Liver (tissue), 9 donors: Measurements from ENCODE around the gene SETD3. TPM values are rescaled to one million over a fixed set of nuclear protein-coding genes. Genes with fewer than 3 reads are reported as not detected.

Experiments
- DNase-seq: peaks from one replicate; pipeline ENCODE4 v3.0.0-alpha.2; 2017; ENCODE audit warnings: low spot score
- H3K27ac ChIP-seq, 2 donors: one replicate each; pipeline ENCODE4 v1.7.0; 2013; ENCODE audit warnings: inconsistent platforms in 2 of 2, low read length in 2 of 2, control low read depth in 1 of 2, low read depth in 1 of 2, mild to moderate bottlenecking in 1 of 2
- H3K27me3 ChIP-seq, 4 donors: one replicate each; pipeline versions ENCODE4 v1.6.1 to v1.7.0; 2013; ENCODE audit warnings: low read length in 3 of 4, inconsistent platforms in 1 of 4, mild to moderate bottlenecking in 1 of 4, moderate library complexity in 1 of 4; ENCODE audit not compliant: control insufficient read depth in 4 of 4, insufficient read depth in 4 of 4
- H3K36me3 ChIP-seq, 4 donors: one replicate each; pipeline versions ENCODE4 v1.6.1 to v1.7.0; 2013; ENCODE audit warnings: low read length in 3 of 4, mild to moderate bottlenecking in 3 of 4, low read depth in 1 of 4, moderate library complexity in 1 of 4; ENCODE audit not compliant: control insufficient read depth in 4 of 4, insufficient read depth in 3 of 4
- H3K4me1 ChIP-seq, 4 donors: one replicate each; pipeline versions ENCODE4 v1.6.1 to v1.7.0; 2013; ENCODE audit warnings: low read length in 3 of 4, mild to moderate bottlenecking in 3 of 4, moderate library complexity in 1 of 4; ENCODE audit not compliant: control insufficient read depth in 4 of 4, insufficient read depth in 4 of 4
- H3K4me3 ChIP-seq, 3 donors: one replicate each; pipeline versions ENCODE4 v1.6.1 to v1.7.0; 2013; ENCODE audit warnings: low read length in 3 of 3, control low read depth in 1 of 3, low read depth in 1 of 3, mild to moderate bottlenecking in 1 of 3
- H3K9ac ChIP-seq, 2 donors: one replicate each; pipeline ENCODE4 v1.7.0; 2013; ENCODE audit warnings: low read length in 2 of 2, mild to moderate bottlenecking in 2 of 2, moderate library complexity in 2 of 2, control low read depth in 1 of 2, low read depth in 1 of 2
- H3K9me3 ChIP-seq, 4 donors: one replicate each; pipeline versions ENCODE4 v1.6.1 to v1.7.0; 2013; ENCODE audit warnings: low read length in 3 of 4; ENCODE audit not compliant: control insufficient read depth in 4 of 4
- ATF3 ChIP-seq: IDR thresholded peaks from 2 replicates; pipeline ENCODE4 v1.6.1; 2016; ENCODE audit warnings: antibody characterized with exemption
- CTCF ChIP-seq: fragments of 150-350 bp; IDR thresholded peaks from 2 replicates; pipeline ENCODE4 v1.5.1; 2017; ENCODE audit warnings: improper control_type of control experiment, low read depth, low read length; ENCODE audit not compliant: missing input control
- EGR1 ChIP-seq, 2 donors: IDR thresholded peaks; 2 replicates each; pipeline ENCODE4 v1.6.1; 2016 to 2018; ENCODE audit warnings: antibody characterized with exemption in 2 of 2, low read depth in 2 of 2
- FOXA1 ChIP-seq: IDR thresholded peaks from 2 replicates; pipeline ENCODE4 v1.6.1; 2016; ENCODE audit warnings: antibody characterized with exemption
- FOXA2 ChIP-seq: IDR thresholded peaks from 2 replicates; pipeline ENCODE4 v1.6.1; 2016; ENCODE audit warnings: antibody characterized with exemption
- GABPA ChIP-seq, 2 donors: IDR thresholded peaks in 1 of 2; conservative IDR thresholded peaks in 1 of 2; 2 replicates each; pipeline ENCODE4 v1.6.1; 2016; ENCODE audit warnings: antibody characterized with exemption in 2 of 2, mild to moderate bottlenecking in 1 of 2, moderate library complexity in 1 of 2
- HNF4A ChIP-seq, 2 donors: conservative IDR thresholded peaks; 2 replicates each; pipeline ENCODE4 v1.6.1; 2016; ENCODE audit warnings: antibody characterized with exemption in 2 of 2, mild to moderate bottlenecking in 2 of 2
- JUND ChIP-seq, 2 donors: IDR thresholded peaks; 2 replicates each; pipeline ENCODE4 v1.6.1; 2016; ENCODE audit warnings: antibody characterized with exemption in 2 of 2
- RAD21 ChIP-seq, 2 donors: IDR thresholded peaks; 2 replicates each; pipeline ENCODE4 v1.6.1; 2016; ENCODE audit warnings: antibody characterized with exemption in 2 of 2, mild to moderate bottlenecking in 2 of 2
- RXRA ChIP-seq, 2 donors: IDR thresholded peaks; 2 replicates each; pipeline ENCODE4 v1.6.1; 2017 to 2018; ENCODE audit warnings: antibody characterized with exemption in 2 of 2, mild to moderate bottlenecking in 1 of 2
- SP1 ChIP-seq: IDR thresholded peaks from 2 replicates; pipeline ENCODE4 v1.6.1; 2018; ENCODE audit warnings: antibody characterized with exemption, mild to moderate bottlenecking
- YY1 ChIP-seq: IDR thresholded peaks from 2 replicates; pipeline ENCODE4 v1.6.1; 2016; ENCODE audit warnings: antibody characterized with exemption, mild to moderate bottlenecking
- ZBTB33 ChIP-seq: IDR thresholded peaks from 2 replicates; pipeline ENCODE4 v1.6.1; 2016; ENCODE audit warnings: antibody characterized with exemption
- WGBS: extraction: QIAGEN DNeasy Blood & Tissue Kit; methylation state at CpG from one replicate; pipeline ENCODE4 v1.1.7; 2013; 5-methylcytosine and 5-hydroxymethylcytosine counted together
- polyA plus RNA-seq, 2 donors: library from polyadenylated mRNA; stranded (reverse) in 1 of 2; unstranded in 1 of 2; fragments of 200-250 nt in 1 of 2; fragments of >200 nt in 1 of 2; fragmentation: Nextera tagmentation in 1 of 2; extraction: Ambion mirVana in 1 of 2; gene quantifications; one replicate each; pipeline versions ENCODE4 v1.2.1 to v1.2.3, GENCODE V29; 2013 to 2015
- total RNA-seq, 2 donors: library from RNA; depleted of rRNA; stranded (reverse); fragments of >200 nt; gene quantifications; one replicate each; pipeline ENCODE4 v1.2.3, GENCODE V29; 2014
- TF ChIP-seq, protein P1 (sequence below): IDR thresholded peaks from 2 replicates; pipeline ENCODE4 v1.6.1; 2016; ENCODE audit warnings: antibody characterized with exemption, mild to moderate bottlenecking
- TF ChIP-seq, protein P2 (sequence below): IDR thresholded peaks from 2 replicates; pipeline ENCODE4 v1.6.1; 2016; ENCODE audit warnings: antibody characterized with exemption
- donor health status: healthy.
- donor health status: healthy.
- donor health status: healthy.
- donor health status: healthy.
- donor health status: healthy.

Gene SETD3
- total and polyA plus RNA-seq, 4 donors: 18.7 to 39.7 (median 19.4) TPM

GRCh38 chr14:99422228-99423010 lies 58.2 kb downstream of the SETD3 start:
- no peaks in the 10 kb centered on the region for H3K27me3 ChIP-seq
- H3K4me1 ChIP-seq: peaks cover 2 to 13% (median 7%) of the 10 kb centered on the region in 4 donors
- peaks cover 0 to 5% (median 3%) of the 10 kb centered on the region in 4 donors for H3K36me3 ChIP-seq
- TF ChIP-seq ZBTB33: no peak
- TF ChIP-seq ATF3: no peak
- peak in 1 of 2 donors; percentile 17 for TF ChIP-seq RXRA (IDR thresholded peaks at IDR 0.05)
- TF ChIP-seq YY1: no peak
- no peak for DNase-seq
- WGBS: 71% methylated on average over 7 of the region's 7 CpGs
- no peak overlapping the region for H3K4me3 ChIP-seq
- no peak overlapping the region for H3K9ac ChIP-seq
- H3K27ac ChIP-seq: no peak overlapping the region
- no peaks in the 10 kb centered on the region for H3K9me3 ChIP-seq

DNA sequence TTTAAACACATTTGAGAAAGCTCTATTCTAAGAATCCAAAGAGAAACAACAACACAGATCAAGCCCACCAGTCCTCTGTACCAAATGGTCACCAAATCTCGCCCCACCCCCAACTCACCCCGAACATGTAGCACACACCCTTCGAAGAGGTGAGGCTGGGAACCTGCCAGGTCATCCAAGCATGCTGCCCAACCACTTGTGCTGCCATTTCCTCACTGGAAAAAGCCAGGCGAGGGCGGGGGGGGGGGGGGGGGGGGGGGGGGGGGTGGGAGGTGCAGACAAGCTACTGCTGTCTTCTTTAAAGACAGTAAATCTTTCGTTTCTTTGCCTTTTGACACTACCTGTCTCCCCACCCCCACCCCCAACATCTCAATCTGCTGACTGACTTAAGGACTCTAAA lies 59.9 kb downstream of the SETD3 start:
- WGBS: 82% methylated on average over 6 of the region's 6 CpGs
- no peak for DNase-seq
- peaks cover 2 to 13% (median 7%) of the 10 kb centered on the region in 4 donors for H3K4me1 ChIP-seq

More for the DNA sequence above, 59.9 kb downstream of the SETD3 start:
- TF ChIP-seq RXRA (IDR thresholded peaks at IDR 0.05) (no peak), HNF4A (conservative IDR thresholded peaks at IDR 0.05) (no peak), EGR1 (IDR thresholded peaks at IDR 0.05; ENCODE audit: low read depth in 2 of 2) (no peak), GABPA (IDR thresholded peaks at IDR 0.05 in 1 of 2, conservative IDR thresholded peaks at IDR 0.05 in 1 of 2) (no peak), SP1 (no peak), FOXA2 (no peak), ATF3 (no peak), FOXA1 (no peak), YY1 (no peak), CTCF (no peak), JUND (IDR thresholded peaks at IDR 0.05) (no peak), ZBTB33 (no peak), RAD21 (IDR thresholded peaks at IDR 0.05) (no peak)
- TF ChIP-seq, protein P1, sequence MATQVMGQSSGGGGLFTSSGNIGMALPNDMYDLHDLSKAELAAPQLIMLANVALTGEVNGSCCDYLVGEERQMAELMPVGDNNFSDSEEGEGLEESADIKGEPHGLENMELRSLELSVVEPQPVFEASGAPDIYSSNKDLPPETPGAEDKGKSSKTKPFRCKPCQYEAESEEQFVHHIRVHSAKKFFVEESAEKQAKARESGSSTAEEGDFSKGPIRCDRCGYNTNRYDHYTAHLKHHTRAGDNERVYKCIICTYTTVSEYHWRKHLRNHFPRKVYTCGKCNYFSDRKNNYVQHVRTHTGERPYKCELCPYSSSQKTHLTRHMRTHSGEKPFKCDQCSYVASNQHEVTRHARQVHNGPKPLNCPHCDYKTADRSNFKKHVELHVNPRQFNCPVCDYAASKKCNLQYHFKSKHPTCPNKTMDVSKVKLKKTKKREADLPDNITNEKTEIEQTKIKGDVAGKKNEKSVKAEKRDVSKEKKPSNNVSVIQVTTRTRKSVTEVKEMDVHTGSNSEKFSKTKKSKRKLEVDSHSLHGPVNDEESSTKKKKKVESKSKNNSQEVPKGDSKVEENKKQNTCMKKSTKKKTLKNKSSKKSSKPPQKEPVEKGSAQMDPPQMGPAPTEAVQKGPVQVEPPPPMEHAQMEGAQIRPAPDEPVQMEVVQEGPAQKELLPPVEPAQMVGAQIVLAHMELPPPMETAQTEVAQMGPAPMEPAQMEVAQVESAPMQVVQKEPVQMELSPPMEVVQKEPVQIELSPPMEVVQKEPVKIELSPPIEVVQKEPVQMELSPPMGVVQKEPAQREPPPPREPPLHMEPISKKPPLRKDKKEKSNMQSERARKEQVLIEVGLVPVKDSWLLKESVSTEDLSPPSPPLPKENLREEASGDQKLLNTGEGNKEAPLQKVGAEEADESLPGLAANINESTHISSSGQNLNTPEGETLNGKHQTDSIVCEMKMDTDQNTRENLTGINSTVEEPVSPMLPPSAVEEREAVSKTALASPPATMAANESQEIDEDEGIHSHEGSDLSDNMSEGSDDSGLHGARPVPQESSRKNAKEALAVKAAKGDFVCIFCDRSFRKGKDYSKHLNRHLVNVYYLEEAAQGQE: no peak
- TF ChIP-seq, protein P2, sequence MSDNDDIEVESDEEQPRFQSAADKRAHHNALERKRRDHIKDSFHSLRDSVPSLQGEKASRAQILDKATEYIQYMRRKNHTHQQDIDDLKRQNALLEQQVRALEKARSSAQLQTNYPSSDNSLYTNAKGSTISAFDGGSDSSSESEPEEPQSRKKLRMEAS: no peak
- Histone ChIP-seq H3K9me3 (no peaks in the 10 kb centered on the region), H3K27ac (no peak overlapping the region), H3K27me3 (no peaks in the 10 kb centered on the region), H3K36me3 (peaks cover 0 to 3% (median under 1%) of the 10 kb centered on the region in 4 donors), H3K4me3 (no peak overlapping the region), H3K9ac (no peak overlapping the region)
